DMS114 treated with DMSO at 0.1 percent for 48 hours (cell line): ENCODE data around the gene SFTPD.
"Not testable (repeated sequence)": the region's sequence is repeated elsewhere in the genome, so short reads cannot be mapped to it uniquely, and the experiment has no call there.

Experiments used
- DNase-seq: peaks from one replicate; lab custom pipeline; 2025; ENCODE audit not compliant: unreplicated experiment; lab: John Stamatoyannopoulos, UW

Gene SFTPD

GRCh38 chr10:79948976-79949722 is at the start of gene SFTPD:
Gene SFTPD (minus strand): TSS chr10:79949105. CDS start chr10:79946659, 2,446 bp downstream.
- DNase-seq = no peak

DNA sequence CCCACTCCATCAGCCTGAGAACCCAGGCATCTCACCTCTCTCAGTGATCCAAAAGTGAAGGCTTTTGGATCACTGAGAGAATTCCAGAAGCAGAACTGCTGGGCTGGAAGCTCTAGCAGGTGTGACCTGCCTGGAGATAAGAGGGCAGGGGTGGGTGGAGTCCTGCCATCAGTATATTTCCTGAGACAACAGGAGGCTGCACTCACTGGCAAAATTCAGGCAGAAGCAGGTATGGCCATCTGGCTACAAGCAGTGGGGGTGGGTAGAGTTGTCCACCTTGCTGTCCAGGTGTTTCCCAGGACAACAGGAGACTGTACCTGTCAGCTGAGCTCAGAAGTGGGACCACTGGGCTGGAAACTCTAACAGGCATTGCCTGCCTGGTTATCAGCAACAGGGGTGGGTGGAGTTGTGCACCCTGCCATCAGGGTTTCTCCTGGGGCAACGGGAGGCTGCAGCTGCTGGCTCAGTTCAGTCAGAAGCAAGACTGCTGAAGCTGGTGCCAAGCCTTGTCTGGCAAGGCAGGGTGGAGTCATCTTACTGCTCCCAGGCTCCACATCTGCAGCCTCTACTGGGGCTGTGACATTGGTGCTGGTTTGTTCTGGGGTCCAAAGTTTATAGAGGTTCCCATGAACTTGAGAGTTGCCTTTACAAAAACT is 47.2 kb upstream of the SFTPD start:
- no peak for DNase-seq

DNA sequence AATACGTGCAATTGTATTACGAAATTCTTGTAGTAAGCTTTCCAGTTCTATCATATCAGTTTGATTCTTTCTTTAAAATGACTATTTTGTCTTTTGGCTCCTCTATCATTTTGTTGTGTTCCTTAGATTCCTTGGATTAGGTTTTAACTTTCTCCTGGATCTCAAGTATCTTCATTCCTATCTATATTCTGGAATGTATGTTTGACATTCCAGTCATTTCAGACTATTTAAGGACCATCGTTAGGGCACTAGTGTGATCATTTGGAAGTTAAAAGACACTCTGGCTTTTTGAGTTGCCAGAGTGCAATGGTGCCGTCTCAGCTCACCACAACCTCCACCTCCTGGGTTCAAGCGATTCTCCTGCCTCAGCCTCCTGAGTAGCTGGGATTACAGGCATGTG is 45.7 kb upstream of the SFTPD start:
- DNase-seq = no peak

DNA sequence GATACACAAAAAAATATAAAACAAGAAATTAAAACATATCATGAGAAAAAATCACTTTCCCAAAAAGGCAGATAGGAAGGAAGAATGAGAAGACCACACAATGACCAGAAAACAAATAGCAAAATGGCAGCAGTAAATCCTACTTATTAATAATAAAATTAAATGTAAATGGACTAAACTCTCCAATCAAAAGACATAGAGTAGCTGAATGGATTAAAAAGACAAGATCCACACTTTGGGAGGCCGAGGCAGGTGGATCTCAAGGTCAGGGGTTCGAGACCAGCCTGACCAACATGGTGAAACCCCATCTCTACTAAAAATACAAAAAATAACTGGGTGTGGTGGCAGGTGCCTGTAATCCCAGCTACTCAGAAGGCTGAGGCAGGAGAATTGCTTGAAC is 39.3 kb upstream of the SFTPD start:
- not testable (repeated sequence) for DNase-seq

- not testable (repeated sequence) for DNase-seq
Measured at GRCh38 chr10:79986661-79987060, 37.8 kb upstream of the SFTPD start.

DNA sequence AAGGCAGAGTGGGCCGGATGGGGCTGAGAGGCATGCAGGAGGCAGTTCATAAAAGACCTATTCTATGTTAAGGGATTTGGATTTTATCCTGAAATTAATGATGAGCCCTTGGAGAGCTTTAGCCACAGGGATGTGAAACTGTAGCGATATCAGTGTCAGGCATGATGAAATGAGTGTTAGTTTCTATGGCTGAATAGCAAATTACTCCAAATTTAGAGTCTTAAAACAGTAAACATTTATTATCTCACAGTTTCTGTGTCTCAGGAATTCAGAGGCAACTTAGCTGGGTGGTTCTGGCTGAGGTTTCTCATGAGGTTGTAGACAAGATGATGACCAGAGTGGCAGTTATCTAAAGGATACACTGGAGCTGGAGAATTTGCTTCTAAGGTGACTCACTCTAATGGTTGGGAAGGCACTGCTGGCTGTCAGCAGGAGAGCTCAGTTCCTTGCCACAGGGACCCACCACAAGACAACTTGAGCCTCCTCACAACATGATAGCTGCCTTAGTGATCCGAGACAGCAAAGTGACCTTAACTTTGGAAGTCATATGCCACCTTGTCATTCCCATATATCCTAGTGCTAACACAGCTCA is 36.7 kb upstream of the SFTPD start:
- DNase-seq = no peak

DNA sequence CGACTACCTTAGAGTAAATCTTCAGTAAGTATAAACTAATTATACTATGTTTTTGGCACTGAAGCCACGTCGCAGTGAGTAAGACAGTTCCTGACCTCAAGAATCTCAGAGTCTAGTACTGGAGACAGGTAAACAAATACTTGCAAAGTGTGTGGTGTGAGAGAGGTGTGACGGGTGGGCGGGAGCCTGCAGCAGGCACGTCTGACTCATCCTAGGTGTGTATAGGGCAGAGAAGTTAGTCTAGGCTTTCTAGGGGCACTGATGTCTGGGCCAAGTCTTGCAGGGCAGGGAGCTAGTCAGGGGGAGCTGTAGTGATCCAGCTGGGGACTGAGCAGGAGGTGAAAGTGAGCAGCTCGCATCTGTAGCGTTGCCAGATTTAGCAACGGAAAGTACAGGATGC is 35.9 kb upstream of the SFTPD start:
- DNase-seq = no peak

GRCh38 chr10:79983286-79983909 is 34.5 kb upstream of the SFTPD start:
- no peak for DNase-seq

DNA sequence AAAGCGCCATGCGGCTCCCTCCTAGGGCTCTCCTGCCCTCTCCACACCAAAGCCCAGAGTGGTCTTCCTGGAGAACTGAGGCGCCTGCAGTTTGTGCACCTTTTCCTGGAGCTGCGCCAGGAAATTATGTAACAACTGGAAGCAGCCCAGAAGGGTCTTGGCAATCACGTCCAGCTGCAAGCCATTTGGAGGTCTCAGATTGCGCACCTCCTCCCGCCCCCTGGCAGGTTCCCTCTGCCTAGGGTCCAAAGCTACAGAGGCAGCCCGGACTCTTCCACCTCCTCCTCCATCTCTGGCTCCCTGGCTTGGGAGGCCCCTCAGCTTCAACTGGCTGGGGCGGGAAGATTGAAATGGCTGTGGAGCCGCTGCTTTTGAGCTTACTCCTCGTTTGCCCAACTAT is 34.0 kb upstream of the SFTPD start:
- DNase-seq = no peak

GRCh38 chr10:79982362-79982800 is 33.5 kb upstream of the SFTPD start:
- DNase-seq = peak; percentile 9

DNA sequence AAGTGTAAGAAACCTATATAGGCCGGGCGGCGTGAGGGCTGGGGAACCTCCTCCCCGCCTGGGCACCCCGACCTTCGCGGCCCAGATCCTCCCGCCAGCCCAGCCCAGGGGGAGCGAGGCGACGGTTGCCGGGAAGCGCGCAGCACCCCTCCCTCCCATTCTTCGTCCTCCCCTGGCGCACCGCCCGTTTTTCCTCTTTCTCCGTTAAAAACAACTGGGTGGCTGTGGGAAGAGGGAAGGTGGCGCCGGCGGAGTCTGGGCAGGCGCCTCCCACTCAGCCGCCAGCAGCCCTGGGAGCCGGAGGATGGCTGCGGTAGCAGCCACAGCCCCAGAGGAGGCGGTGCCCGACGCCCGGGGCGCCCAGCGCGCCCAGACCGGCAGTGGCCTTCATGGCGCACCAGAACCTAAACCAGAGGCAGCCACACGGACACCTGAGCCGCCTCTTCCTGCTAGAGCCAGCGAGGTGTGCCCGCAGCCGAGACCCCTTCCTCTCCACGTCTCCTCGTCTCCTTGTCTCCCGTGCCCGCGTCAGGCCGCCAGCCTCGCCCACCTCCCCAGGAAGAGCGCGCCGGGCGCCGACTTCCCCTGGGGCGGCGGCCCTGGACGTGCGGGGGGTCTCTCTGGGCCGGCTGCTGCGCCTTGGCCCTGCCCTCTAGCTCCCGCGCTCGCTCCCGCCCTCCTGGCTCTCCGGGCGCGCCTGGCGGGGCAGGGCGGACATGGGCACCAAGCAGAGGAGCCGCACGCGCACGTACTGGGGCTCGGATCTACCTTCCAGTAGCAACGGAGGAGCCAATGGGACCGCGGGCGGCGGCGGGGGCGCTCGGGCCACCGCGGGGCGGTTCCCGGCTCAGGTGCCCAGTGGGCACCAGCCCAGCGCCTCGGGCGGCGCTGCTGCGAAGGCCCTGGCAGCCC is 32.8 kb upstream of the SFTPD start:
- peak; percentile 56 for DNase-seq

DNA sequence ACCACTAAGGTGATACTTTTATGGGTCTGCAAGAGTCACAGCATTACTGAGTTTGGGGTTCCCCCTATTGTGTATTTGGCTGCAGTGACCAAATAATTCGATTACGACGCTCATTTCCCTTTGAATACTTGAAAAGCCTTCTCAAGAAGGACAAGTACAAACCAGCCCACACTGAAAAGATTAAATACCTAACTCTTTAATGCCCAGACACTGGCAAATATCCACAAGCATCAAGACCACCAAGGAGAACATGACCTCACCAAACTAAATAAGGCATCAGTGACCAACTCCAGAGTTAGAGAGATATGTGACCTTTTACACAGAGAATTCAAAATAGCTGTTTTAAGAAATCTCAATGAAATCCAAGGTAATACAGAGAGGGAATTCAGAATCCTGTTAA is 31.8 kb upstream of the SFTPD start:
- DNase-seq = no peak

DNA sequence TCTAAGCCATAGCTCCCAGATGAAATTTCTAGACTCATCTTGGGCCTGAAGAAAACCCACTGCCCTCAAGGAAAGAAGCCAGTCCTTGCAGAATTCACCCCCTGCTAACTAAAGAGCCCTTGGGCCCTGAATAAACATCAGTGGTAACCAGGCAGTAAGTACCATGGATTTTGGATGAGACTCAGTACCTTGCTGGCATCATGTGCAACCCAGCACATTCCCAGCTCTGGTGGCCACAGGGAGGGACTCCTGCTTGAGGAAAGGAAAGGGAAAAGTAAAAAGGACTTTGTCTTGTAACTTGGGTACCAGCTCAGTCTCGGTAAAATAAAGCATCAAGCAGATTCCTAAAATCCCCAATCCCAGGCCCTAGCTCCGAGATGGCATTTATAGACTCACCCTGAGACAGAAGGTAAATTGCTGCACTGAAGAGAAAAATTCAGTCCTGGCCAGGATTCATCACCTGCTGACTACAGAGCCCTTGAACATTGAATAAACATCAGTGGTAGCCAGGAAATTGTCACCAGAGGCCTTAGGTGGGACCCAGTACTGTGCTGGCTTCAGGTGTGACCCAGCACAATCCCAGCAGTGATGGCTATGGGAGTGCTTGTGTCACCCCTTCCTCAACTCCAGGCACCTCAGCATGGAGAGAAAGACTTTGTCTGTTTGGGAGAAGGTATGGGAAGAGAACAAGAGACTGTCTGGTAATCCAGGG is 31.2 kb upstream of the SFTPD start:
- no peak for DNase-seq

GRCh38 chr10:79979310-79979975 is 30.5 kb upstream of the SFTPD start:
- DNase-seq = no peak

- no peak for DNase-seq
Measured at GRCh38 chr10:79976999-79977398, 28.1 kb upstream of the SFTPD start.

GRCh38 chr10:79970062-79970461 is 21.2 kb upstream of the SFTPD start:
- no peak for DNase-seq

GRCh38 chr10:79947787-79948424 is 999 bp downstream of the SFTPD start:
- no peak for DNase-seq

DNA sequence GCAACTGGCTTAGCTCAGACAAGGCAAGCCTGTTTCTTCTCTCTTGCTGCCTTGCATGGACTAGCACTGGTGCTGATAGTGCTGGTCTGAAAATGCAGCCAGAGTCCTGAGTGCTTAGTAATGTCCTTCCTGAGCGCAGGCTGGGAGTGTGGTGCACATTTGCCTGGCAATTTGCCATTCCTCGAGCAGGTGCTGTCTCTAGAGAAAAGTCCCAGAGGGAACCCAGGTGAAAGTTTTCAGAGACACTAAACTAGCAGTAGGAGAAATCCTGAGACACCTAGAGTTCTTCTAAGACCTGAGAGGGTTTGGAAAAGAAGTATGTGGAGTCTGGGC is 1.9 kb downstream of the SFTPD start:
- no peak for DNase-seq
